ENCODE results near the gene LRRC47. TPM values are rescaled to one million over a fixed set of nuclear protein-coding genes. Genes with fewer than 3 reads are reported as not detected.

The LRRC47 gene
- total and polyA plus RNA-seq, 2 of the 8 experiments (the other 6 are each of a cell fraction or from before 2014, with no cell fraction given) = 38.3 to 82.4 TPM

DNA sequence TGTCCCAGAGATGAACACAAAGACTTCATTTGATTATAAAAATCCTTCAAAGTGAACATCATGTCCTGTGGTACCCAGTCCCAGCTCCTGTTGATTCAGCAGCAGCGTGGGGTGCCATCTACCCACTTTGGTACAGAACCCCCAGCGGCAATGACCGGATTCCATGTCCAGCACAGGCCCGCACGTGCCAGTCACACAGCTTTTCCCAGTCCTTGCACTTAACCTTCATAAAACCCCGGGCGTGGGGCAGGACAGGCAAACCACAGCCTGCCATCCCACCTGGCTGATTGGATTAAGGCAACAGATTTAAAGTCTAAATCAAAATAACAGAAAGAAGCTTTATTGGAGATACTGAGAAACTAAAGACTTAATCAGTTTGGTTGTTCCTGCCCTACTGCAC is 45.2 kb upstream of the LRRC47 start:
- no peaks in the 10 kb centered on the region for H3K79me1 ChIP-seq (ENCODE audit: low read depth, low read length)
- H4K8ac ChIP-seq (ENCODE audit: extremely low read depth, insufficient read depth, low read length) = no peak overlapping the region
- no peak overlapping the region for H3K27ac ChIP-seq (ENCODE audit: low read depth, low read length)
- no peak overlapping the region for H4K91ac ChIP-seq (replicated peaks; ENCODE audit: insufficient read length, low read length)
- no peak overlapping the region for H4K5ac ChIP-seq (ENCODE audit: insufficient read length, low read depth, low read length)
- no peaks in the 10 kb centered on the region for H3K4me1 ChIP-seq (replicated peaks in 1 of 4; ENCODE audit: control insufficient read depth in 3 of 4, insufficient read depth in 4 of 4, low read length in 3 of 4)
- no peaks in the 10 kb centered on the region for H4K20me1 ChIP-seq (replicated peaks in 1 of 2; ENCODE audit: control insufficient read depth in 1 of 2, insufficient read depth in 2 of 2, low read length in 2 of 2)
- no peak overlapping the region for H2BK12ac ChIP-seq (ENCODE audit: low read depth, low read length)
- no peak for FAIRE-seq
- H3K23me2 ChIP-seq (ENCODE audit: low read depth, low read length) = no peaks in the 10 kb centered on the region
- no peak overlapping the region for H2AFZ ChIP-seq (ENCODE audit: low read length)
- H3K18ac ChIP-seq (ENCODE audit: extremely low read depth, low read length) = no peak overlapping the region
- ChIA-PET POLR2A (ENCODE audit: partially characterized antibody) (interaction anchor here (1.0 kb wide), 1 partner anchor 17 kb away, joined by 4 read pairs; no protein-coding TSS in a partner anchor), CTCF (ENCODE audit: partially characterized antibody) (interaction anchor here (1.0 to 4.5 kb wide), 6 partner anchors 8 to 114 kb away, joined by 3 to 23 read pairs (median 3); no protein-coding TSS in a partner anchor)
- H3K23ac ChIP-seq (ENCODE audit: insufficient read length) = no peak overlapping the region
- 98% methylated on average over 7 of the region's 7 CpGs; no CpG with 5 or more reads in 1 of the 2 experiments for WGBS, 2 experiments (ENCODE audit: extremely low coverage in 1 of 2, insufficient coverage in 1 of 2, insufficient read length in 1 of 2, insufficient replicate concordance in 2 of 2, low coverage in 1 of 2, low lambda C conversion rate in 2 of 2, missing lambda C conversion rate in 1 of 2)
- H3K56ac ChIP-seq (replicated peaks; ENCODE audit: insufficient read length, low read depth, low read length) = no peak overlapping the region
- no peak overlapping the region for H3K14ac ChIP-seq (ENCODE audit: insufficient read length)
- H3K4ac ChIP-seq (replicated peaks; ENCODE audit: insufficient read length, low read depth, low read length) = no peak overlapping the region
- H3K36me3 ChIP-seq (ENCODE audit: control insufficient read depth in 2 of 4, insufficient read depth in 4 of 4, low read length in 3 of 4) = peaks cover 0 to 24% (median 8%) of the 10 kb centered on the region in 4 experiments; a peak in 4 of 8 replicates
- no peaks in the 10 kb centered on the region for H3K79me2 ChIP-seq (ENCODE audit: control insufficient read depth in 1 of 2, insufficient read depth in 2 of 2, low read length in 2 of 2)
- H3K9me3 ChIP-seq (ENCODE audit: insufficient read depth in 2 of 2, low read depth in 1 of 2, low read length in 1 of 2) = peaks cover 0 to 6% of the 10 kb centered on the region in 2 experiments; a peak in 2 of 4 replicates
- H2BK20ac ChIP-seq (ENCODE audit: low read length) = no peak overlapping the region
- H3K4me3 ChIP-seq (ENCODE audit: extremely low read depth in 1 of 4, insufficient read depth in 2 of 4, low read depth in 3 of 4, low read length in 4 of 4) = no peak overlapping the region
- no peak overlapping the region for H2BK5ac ChIP-seq (ENCODE audit: low read depth, low read length)
- H3K9ac ChIP-seq (replicated peaks in 1 of 4; ENCODE audit: extremely low read depth in 1 of 4, low read depth in 3 of 4, low read length in 3 of 4) = no peak overlapping the region
- H2AK5ac ChIP-seq (ENCODE audit: low read depth, low read length) = no peak overlapping the region
- H2BK120ac ChIP-seq (replicated peaks; ENCODE audit: low read depth, low read length) = no peak overlapping the region
- no peak overlapping the region for H3K4me2 ChIP-seq (ENCODE audit: insufficient read depth in 1 of 2, low read depth in 2 of 2, low read length in 2 of 2)
- no peaks in the 10 kb centered on the region for H3K27me3 ChIP-seq (replicated peaks in 1 of 4; ENCODE audit: control insufficient read depth in 3 of 4, extremely low read depth in 1 of 4, insufficient read depth in 3 of 4, low read length in 3 of 4)
- no peak for DNase-seq (ENCODE audit: low read depth in 1 of 2, low spot score in 2 of 2)
- H2BK15ac ChIP-seq (ENCODE audit: low read length) = no peak overlapping the region
- no peak for TF ChIP-seq JUN (IDR thresholded peaks at IDR 0.05; ENCODE audit: low read depth, low read length)
- no peak for TF ChIP-seq TBP (IDR thresholded peaks at IDR 0.05; ENCODE audit: low read depth, low read length)
- TF ChIP-seq MAFK (IDR thresholded peaks at IDR 0.05; ENCODE audit: low read depth, low read length) = no peak
- no peak for TF ChIP-seq CTCF (IDR thresholded peaks at IDR 0.05; ENCODE audit: control extremely low read depth in 1 of 3, insufficient read depth in 1 of 3, low read depth in 1 of 3, low read length in 3 of 3)
- no peak for TF ChIP-seq RAD21 (IDR thresholded peaks at IDR 0.05 in 1 of 2, conservative IDR thresholded peaks at IDR 0.05 in 1 of 2; ENCODE audit: low read depth in 2 of 2, low read length in 2 of 2)
- TF ChIP-seq TEAD4 (IDR thresholded peaks at IDR 0.05; ENCODE audit: low read depth, low read length) = no peak
- TF ChIP-seq CTBP2 (IDR thresholded peaks at IDR 0.05; ENCODE audit: borderline replicate concordance, insufficient read depth, insufficient read length, low read length) = no peak
- no peak for TF ChIP-seq POLR2AphosphoS5 (IDR thresholded peaks at IDR 0.05; ENCODE audit: low read depth, low read length)
- no peak for TF ChIP-seq CBX5 (IDR thresholded peaks at IDR 0.05; ENCODE audit: low read depth, low read length)
- no peak for TF ChIP-seq CHD1 (IDR thresholded peaks at IDR 0.05; ENCODE audit: low read depth, low read length)
- no peak for TF ChIP-seq SIN3A (conservative IDR thresholded peaks at IDR 0.05 in 1 of 2, IDR thresholded peaks at IDR 0.05 in 1 of 2; ENCODE audit: low read depth in 1 of 2, low read length in 2 of 2)

Measured in H1 (cell line).